ENCODE data around the gene TRMT2B. TPM values are rescaled to one million over a fixed set of nuclear protein-coding genes. Genes with fewer than 3 reads are reported as not detected.

The TRMT2B gene
- total and polyA plus RNA-seq, 2 experiments from 2014 or later, result 5.4 to 18.6 TPM

- TF ChIP-seq EZH2 (IDR thresholded peaks at IDR 0.05; ENCODE audit: low read depth, unreplicated experiment) (no peak), POLR2AphosphoS5 (IDR thresholded peaks at IDR 0.05; ENCODE audit: low read depth) (no peak; the same call in 1 of the 2 replicates)
Measured at GRCh38 chrX:101051549-101052302, at the start of gene TRMT2B (continued).

GRCh38 chrX:101097546-101098453, 45.9 kb upstream of the TRMT2B start, which contains the start of gene CENPI:
TSS of gene CENPI (plus strand) at chrX:101098204. CDS start at chrX:101101071, 2,867 bp downstream.
- Histone ChIP-seq H3K27me3 (ENCODE audit: insufficient read depth) (no peaks in the 10 kb centered on the region), H2AFZ (peak within 1 kb of the TSS; percentile 23; the same call in 1 of the 2 replicates), H3K4me3 (peak within 1 kb of the TSS; percentile 71), H4K20me1 (replicated peaks; ENCODE audit: insufficient read depth) (no peaks in the 10 kb centered on the region), H3K4me1 (ENCODE audit: insufficient read depth) (no peaks in the 10 kb centered on the region; the same call in 1 of the 2 replicates), H3K27ac (ENCODE audit: low read depth) (no peak within 1 kb of the TSS), H3K79me2 (replicated peaks; ENCODE audit: insufficient read depth) (peaks cover 20% of the 10 kb centered on the region), H3K9me2 (ENCODE audit: insufficient read depth) (no peaks in the 10 kb centered on the region), H3K36me3 (ENCODE audit: insufficient read depth) (no peaks in the 10 kb centered on the region), H3K4me2 (peak within 1 kb of the TSS; percentile 81), H3F3A (replicated peaks; ENCODE audit: low read depth) (no peaks in the 10 kb centered on the region)
- peaks cover 2% of the 10 kb centered on the region for H3K27me3 Mint-ChIP-seq (ENCODE audit: insufficient read depth, low read depth, poor library complexity)
- DNase-seq (ENCODE audit: low spot score) (peak; percentile 93), ATAC-seq (peak; percentile 99)
- TF ChIP-seq NANOG (IDR thresholded peaks at IDR 0.05; ENCODE audit: borderline replicate concordance), result no peak
- TF ChIP-seq POLR2AphosphoS5 (IDR thresholded peaks at IDR 0.05; ENCODE audit: low read depth), result peak; percentile 72
- TF ChIP-seq ZNF114 (CRISPR knock-in tag; IDR thresholded peaks at IDR 0.05), result no peak
- TF ChIP-seq EZH2 (IDR thresholded peaks at IDR 0.05; ENCODE audit: low read depth, unreplicated experiment), result no peak
- TF ChIP-seq CREB1 (CRISPR knock-in tag; IDR thresholded peaks at IDR 0.05; ENCODE audit: low read depth), result peak; percentile 67
- peaks cover 15% of the 10 kb centered on the region for H3K36me3 Mint-ChIP-seq (ENCODE audit: low read depth)
- peak within 1 kb of the TSS; percentile 91 for H3K4me3 Mint-ChIP-seq
- peak within 1 kb of the TSS; percentile 95 for H3K27ac Mint-ChIP-seq
- peaks cover 9% of the 10 kb centered on the region; the same call in 1 of the 3 replicates for H3K4me1 Mint-ChIP-seq
- no peaks in the 10 kb centered on the region for H3K9me3 Mint-ChIP-seq

DNA sequence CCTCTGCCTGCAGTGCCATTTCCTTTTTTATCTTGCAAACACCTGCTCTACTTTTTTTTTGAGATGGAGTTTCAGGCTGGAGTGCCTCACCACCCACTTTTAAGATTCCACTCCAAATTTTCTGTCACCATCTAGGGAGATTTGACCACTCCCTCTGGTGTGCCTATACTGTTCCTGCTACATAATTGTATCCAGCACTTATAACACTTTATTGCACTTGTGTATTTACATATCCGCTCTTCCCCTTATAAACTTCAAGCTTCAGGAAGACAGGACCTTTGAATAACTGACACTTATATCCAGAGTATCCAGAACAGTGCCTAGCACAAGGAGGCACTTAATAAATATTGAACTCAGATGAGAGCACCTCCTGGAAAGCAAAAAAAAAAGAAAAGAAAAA, 39.9 kb upstream of the TRMT2B start:
- no peaks in the 10 kb centered on the region for H3K79me2 ChIP-seq (replicated peaks; ENCODE audit: insufficient read depth)
- H3K4me2 ChIP-seq, result no peak overlapping the region
- DNase-seq (ENCODE audit: low spot score) (no peak), ATAC-seq (no peak)
- no peaks in the 10 kb centered on the region for H3K36me3 ChIP-seq (ENCODE audit: insufficient read depth)
- no peak overlapping the region for H2AFZ ChIP-seq
- no peaks in the 10 kb centered on the region for H3F3A ChIP-seq (replicated peaks; ENCODE audit: low read depth)
- no peak overlapping the region for H3K27ac Mint-ChIP-seq
- no peak overlapping the region for H3K4me3 Mint-ChIP-seq
- TF ChIP-seq, protein P1, sequence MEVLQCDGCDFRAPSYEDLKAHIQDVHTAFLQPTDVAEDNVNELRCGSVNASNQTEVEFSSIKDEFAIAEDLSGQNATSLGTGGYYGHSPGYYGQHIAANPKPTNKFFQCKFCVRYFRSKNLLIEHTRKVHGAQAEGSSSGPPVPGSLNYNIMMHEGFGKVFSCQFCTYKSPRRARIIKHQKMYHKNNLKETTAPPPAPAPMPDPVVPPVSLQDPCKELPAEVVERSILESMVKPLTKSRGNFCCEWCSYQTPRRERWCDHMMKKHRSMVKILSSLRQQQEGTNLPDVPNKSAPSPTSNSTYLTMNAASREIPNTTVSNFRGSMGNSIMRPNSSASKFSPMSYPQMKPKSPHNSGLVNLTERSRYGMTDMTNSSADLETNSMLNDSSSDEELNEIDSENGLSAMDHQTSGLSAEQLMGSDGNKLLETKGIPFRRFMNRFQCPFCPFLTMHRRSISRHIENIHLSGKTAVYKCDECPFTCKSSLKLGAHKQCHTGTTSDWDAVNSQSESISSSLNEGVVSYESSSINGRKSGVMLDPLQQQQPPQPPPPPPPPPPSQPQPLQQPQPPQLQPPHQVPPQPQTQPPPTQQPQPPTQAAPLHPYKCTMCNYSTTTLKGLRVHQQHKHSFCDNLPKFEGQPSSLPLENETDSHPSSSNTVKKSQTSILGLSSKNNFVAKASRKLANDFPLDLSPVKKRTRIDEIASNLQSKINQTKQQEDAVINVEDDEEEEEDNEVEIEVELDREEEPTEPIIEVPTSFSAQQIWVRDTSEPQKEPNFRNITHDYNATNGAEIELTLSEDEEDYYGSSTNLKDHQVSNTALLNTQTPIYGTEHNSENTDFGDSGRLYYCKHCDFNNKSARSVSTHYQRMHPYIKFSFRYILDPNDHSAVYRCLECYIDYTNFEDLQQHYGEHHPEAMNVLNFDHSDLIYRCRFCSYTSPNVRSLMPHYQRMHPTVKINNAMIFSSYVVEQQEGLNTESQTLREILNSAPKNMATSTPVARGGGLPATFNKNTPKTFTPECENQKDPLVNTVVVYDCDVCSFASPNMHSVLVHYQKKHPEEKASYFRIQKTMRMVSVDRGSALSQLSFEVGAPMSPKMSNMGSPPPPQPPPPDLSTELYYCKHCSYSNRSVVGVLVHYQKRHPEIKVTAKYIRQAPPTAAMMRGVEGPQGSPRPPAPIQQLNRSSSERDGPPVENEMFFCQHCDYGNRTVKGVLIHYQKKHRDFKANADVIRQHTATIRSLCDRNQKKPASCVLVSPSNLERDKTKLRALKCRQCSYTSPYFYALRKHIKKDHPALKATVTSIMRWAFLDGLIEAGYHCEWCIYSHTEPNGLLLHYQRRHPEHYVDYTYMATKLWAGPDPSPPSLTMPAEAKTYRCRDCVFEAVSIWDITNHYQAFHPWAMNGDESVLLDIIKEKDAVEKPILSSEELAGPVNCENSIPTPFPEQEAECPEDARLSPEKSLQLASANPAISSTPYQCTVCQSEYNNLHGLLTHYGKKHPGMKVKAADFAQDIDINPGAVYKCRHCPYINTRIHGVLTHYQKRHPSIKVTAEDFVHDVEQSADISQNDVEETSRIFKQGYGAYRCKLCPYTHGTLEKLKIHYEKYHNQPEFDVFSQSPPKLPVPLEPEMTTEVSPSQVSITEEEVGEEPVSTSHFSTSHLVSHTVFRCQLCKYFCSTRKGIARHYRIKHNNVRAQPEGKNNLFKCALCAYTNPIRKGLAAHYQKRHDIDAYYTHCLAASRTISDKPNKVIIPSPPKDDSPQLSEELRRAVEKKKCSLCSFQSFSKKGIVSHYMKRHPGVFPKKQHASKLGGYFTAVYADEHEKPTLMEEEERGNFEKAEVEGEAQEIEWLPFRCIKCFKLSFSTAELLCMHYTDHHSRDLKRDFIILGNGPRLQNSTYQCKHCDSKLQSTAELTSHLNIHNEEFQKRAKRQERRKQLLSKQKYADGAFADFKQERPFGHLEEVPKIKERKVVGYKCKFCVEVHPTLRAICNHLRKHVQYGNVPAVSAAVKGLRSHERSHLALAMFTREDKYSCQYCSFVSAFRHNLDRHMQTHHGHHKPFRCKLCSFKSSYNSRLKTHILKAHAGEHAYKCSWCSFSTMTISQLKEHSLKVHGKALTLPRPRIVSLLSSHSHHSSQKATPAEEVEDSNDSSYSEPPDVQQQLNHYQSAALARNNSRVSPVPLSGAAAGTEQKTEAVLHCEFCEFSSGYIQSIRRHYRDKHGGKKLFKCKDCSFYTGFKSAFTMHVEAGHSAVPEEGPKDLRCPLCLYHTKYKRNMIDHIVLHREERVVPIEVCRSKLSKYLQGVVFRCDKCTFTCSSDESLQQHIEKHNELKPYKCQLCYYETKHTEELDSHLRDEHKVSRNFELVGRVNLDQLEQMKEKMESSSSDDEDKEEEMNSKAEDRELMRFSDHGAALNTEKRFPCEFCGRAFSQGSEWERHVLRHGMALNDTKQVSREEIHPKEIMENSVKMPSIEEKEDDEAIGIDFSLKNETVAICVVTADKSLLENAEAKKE (CRISPR knock-in tag; IDR thresholded peaks at IDR 0.05), result no peak
- TF ChIP-seq STAT1 (IDR thresholded peaks at IDR 0.05; ENCODE audit: unreplicated experiment) (no peak), EZH2phosphoT487 (IDR thresholded peaks at IDR 0.05; ENCODE audit: unreplicated experiment) (no peak), ZNF331 (CRISPR knock-in tag; IDR thresholded peaks at IDR 0.05; ENCODE audit: low read depth) (no peak), CREB1 (CRISPR knock-in tag; IDR thresholded peaks at IDR 0.05; ENCODE audit: low read depth) (no peak), ETS1 (IDR thresholded peaks at IDR 0.05) (no peak), POLR2AphosphoS5 (IDR thresholded peaks at IDR 0.05; ENCODE audit: low read depth) (no peak)
- no peaks in the 10 kb centered on the region for H3K9me2 ChIP-seq (ENCODE audit: insufficient read depth)
- no peaks in the 10 kb centered on the region for H3K9me3 Mint-ChIP-seq
- H3K27me3 Mint-ChIP-seq (ENCODE audit: insufficient read depth, low read depth, poor library complexity), result peaks cover 6% of the 10 kb centered on the region
- H3K4me1 Mint-ChIP-seq, result peaks cover 3% of the 10 kb centered on the region; the same call in 1 of the 3 replicates
- no peaks in the 10 kb centered on the region for H4K20me1 ChIP-seq (replicated peaks; ENCODE audit: insufficient read depth)
- H3K4me1 ChIP-seq (ENCODE audit: insufficient read depth), result no peaks in the 10 kb centered on the region
- no peak overlapping the region for H3K27ac ChIP-seq (ENCODE audit: low read depth)
- no peaks in the 10 kb centered on the region for H3K36me3 Mint-ChIP-seq (ENCODE audit: low read depth)
- no peak overlapping the region for H3K4me3 ChIP-seq
- no peaks in the 10 kb centered on the region for H3K27me3 ChIP-seq (ENCODE audit: insufficient read depth)
